NCI-H2081 treated with DMSO at 0.1 percent for 48 hours (cell line): ENCODE results near the gene RAB19.
"Not testable (repeated sequence)": the region's sequence is repeated elsewhere in the genome, so short reads cannot be mapped to it uniquely, and the experiment has no call there.

Experiments used
- DNase-seq: peaks from one replicate; lab custom pipeline; 2025; lab: John Stamatoyannopoulos, UW

Gene RAB19

DNA sequence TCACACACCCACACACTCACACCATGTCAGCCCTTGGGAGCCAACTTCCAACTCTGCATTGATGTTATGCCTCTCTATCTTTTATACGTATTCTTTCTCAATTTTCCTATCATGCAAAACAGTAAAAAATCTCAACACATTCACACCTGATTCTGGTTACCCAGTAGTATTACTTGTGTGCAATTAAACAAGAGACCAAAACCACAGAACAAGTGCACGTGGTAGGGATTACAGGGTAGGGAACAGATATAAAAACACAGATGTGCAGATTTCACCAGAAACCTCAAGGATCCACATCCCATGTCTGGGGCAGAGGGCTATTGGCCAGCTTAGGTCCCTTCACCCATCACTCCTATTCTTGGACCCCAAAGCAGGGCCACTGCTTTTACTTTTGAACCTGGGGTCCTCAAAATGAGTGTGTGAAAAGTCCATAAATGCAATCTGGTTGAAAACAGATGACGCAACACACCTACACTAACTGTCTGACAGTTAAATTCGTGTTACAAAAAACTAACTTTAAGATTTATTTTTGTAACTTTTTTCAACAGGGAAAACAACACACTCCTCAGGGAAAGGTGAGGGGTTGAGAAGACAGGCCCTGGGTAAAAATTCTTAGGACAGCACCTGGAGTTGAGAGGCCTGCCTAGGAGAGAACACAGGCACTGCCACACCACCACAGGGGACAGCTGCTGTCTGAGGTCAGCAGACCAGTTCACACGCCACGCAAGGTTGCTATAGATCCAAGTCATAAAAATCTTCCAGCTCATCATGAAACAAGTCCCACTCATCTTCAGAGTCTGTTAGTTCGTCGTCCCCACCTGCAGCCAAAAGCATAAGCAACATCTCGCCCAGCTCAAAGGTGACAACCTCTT is 50.2 kb downstream of the RAB19 start:
- DNase-seq: not testable (repeated sequence)

GRCh38 chr7:140454657-140455015 is 50.8 kb downstream of the RAB19 start:
- no peak for DNase-seq

- no peak for DNase-seq
Measured at GRCh38 chr7:140455743-140456142, 51.9 kb downstream of the RAB19 start.

- no peak for DNase-seq
Measured at GRCh38 chr7:140456551-140457051, 52.7 kb downstream of the RAB19 start.

DNA sequence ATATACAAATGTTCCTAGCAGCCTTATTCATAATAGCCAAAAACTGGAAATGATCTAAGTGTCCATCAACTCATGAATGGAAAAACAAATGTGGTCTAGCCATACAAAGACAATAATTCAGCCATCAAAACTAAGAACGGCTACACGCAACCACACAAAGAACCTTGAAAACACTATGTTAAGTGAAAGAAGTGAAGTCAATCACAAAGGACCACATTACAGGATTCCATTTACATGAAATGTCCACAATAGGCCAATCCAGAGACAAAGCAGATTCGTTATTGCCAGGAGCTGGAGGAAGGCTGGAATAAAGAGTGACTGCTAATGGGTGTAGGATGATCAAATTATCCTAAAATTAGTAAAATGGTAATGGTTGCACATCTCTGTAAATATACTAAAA is 54.3 kb downstream of the RAB19 start:
- DNase-seq: no peak

DNA sequence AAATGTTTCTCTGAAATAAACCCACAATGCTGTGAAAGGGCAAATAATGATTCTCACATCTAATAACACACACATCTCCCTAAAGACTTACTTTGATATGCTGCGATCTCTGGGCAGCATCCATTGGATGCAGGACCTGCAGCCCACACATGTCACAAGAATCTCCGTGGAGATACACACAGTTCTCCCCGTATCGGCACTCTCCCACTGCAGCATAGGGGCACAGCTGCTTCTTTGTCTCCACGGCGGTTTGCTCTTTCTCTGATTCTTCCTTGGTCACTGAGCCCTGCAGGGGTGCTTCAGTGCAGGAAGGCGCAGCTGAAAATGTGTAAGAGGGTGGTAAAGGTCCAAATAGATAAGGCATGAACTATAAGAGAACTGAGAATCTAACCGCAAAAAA is 55.1 kb downstream of the RAB19 start:
- no peak for DNase-seq

DNA sequence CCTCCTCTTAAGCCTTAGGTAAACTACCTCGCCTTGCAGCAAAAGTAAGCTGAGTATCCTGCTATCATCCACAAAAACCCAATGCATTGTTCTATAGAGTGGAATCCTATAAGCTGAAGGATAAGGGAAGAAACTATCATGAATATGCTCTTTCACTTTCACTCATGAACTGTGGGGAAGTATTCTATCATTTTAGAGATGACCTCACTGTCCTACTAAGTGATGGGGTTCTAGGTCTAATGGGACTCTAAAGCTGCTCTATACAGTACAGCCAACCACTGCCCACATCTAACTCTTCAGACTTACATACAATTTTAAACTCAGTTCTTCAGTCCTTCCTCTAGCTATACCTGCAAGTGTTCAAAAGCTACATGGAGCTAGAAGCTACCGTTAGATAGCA is 59.3 kb downstream of the RAB19 start:
- DNase-seq: no peak

DNA sequence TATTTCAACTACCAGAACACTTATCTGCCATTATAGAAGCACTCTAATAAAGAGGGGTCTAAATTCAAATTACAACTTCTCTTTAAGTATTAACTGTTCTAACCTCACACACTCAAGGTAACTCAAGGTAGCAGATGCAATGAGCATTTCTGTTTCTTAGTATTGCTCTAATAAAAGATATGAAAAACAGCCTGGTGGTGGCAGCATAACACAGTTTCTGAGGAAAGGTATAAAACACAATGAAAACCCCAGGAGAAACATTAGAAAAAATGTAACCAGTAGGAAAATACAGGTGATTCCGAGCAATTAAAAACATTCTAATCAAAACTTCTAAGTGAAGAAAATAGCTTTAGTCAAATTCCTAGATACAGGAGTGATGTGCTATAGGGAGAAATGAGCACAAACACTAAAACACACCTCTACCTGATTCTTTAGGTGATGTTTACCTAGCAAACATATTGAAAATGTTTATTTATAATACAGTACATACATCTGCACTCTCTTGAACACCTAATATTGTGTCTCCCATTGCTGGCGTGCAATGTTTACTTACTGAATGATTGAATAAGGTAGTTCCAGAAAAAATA is 72.0 kb downstream of the RAB19 start:
- peak; percentile 55 for DNase-seq

DNA sequence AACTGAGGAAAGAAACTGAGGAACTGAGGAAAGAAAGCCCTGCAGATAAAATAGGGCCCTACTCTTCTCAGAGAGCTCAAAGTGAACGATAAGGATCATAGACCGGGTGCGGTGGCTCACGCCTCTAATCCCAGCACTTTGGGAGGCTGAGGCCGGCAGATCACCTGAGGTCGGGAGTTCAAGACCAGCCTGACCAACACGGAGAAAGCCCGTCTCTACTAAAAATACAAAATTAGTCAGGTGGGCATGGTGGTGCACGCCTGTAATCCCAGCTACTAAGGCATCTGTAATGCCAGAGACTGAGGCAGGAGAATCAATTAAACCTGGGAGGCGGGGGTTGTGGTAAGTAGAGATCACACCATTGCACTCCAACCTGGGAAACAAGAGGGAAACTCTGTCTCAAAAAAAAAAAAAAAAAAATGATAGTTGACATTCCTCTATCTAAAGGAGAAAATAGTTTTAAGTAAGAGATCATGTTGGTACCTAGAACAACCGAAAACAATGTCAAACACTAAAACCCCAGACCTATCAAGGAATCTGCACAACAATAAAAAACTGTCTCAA is 72.9 kb downstream of the RAB19 start:
- no peak for DNase-seq
